AG09319 (cell line): ENCODE results near the gene NUDT14.

Experiments used
- DNase-seq: peaks from one replicate; pipeline ENCODE4 v3.0.0-alpha.2; 2010; ENCODE audit warnings: low read depth; ENCODE audit errors: extremely low read depth
- CTCF ChIP-seq: IDR thresholded peaks from 2 replicates; pipeline ENCODE4 v1.5.1; 2011; ENCODE audit warnings: low read depth, mild to moderate bottlenecking, inconsistent platforms, low read length, moderate library complexity

Gene NUDT14

GRCh38 chr14:105218611-105219010 is 37.5 kb upstream of the NUDT14 start:
- DNase-seq = no peak
- no peak for TF ChIP-seq CTCF

- no peak for DNase-seq
- no peak for TF ChIP-seq CTCF
Observed at GRCh38 chr14:105217774-105218173, 36.7 kb upstream of the NUDT14 start.

GRCh38 chr14:105216490-105217247 is 35.6 kb upstream of the NUDT14 start:
- no peak for DNase-seq
- TF ChIP-seq CTCF = no peak

- no peak for DNase-seq
- TF ChIP-seq CTCF = no peak
Observed at GRCh38 chr14:105215602-105216001, 34.5 kb upstream of the NUDT14 start.

- TF ChIP-seq CTCF = no peak
- DNase-seq = no peak
Observed at GRCh38 chr14:105214324-105214915, 33.3 kb upstream of the NUDT14 start.

GRCh38 chr14:105213361-105213760 is 32.2 kb upstream of the NUDT14 start:
- TF ChIP-seq CTCF = no peak
- DNase-seq = no peak

- no peak for DNase-seq
- no peak for TF ChIP-seq CTCF
Observed at GRCh38 chr14:105212541-105213300, 31.6 kb upstream of the NUDT14 start.
